ENCODE measurements around the gene F11R.

GRCh38 chr1:160956966-160957365 lies 64.0 kb downstream of the F11R start:
- TF ChIP-seq CTCF (conservative IDR thresholded peaks at IDR 0.05; ENCODE audit: low read depth, low read length) = no peak
- TF ChIP-seq POLR2A (IDR thresholded peaks at IDR 0.05; ENCODE audit: low read depth, low read length) = no peak
- no peak for TF ChIP-seq MAFK (IDR thresholded peaks at IDR 0.05; ENCODE audit: low read depth, low read length)

Data from IMR-90 (cell line).